HK-2 (cell line): ENCODE measurements around the gene PLK2.

Experiments used
- DNase-seq: peaks from one replicate; pipeline ENCODE4 v3.0.0-alpha.2; 2018; ENCODE audit not compliant: unreplicated experiment

Gene PLK2

DNA sequence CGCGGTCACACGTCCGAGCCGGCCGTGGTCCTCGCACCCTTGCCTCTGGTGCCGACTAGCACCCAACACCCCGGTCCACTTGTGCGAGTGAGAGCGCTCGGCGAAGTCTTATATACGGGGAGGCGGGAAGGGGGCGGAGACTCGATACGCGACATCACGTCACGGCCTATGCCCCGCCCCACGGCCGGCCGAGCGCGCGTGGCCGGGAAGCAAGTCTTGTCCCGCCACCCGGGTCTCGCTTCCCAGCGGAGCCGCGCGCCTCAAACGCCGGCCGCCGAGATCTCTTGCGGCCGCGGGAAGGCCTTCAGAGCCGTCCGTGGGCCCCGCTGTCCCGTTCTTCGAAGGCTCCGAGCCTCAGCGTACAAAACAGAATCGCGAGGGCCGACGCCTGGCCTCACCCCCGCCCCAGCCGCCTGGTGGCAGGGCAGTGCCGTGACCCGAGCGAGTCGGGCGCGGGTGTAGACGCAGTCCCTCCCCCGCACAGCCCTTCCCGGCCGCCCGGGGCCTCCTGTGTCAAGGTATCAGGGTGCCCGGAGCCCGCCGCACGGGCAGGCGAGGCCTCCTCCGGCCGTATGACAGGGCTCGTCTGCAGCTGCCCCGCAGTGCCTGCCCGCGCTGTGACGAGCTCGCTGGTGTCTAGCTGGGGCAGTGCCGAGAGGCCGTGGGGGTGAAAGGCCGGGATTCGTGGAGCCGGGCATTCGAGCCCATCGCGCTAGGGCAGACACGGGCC, at the start of gene PLK2:
PLK2 (minus strand) TSS at position 85 of the 730 bp plus-strand sequence. CDS start 127 bp downstream, outside the sequence.
- peak; percentile 94 for DNase-seq

DNA sequence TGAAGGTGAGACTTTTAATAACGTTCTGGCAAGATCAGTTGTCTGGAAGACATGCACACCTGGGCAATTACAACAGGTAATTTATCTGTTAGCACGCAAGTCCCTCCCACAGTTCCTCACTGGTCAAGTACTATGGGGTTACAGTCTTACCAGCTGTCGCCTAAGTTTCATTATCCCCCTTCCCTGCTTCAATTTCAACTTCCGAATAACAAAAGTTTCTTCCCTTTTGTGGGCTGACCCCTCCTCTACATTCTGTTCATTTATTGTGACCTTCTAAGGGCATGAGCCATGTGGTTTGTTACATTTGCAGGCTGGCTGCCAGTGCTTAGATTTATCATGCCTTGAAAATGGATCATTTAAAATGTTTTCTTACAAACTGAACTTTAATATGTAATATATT, 47.8 kb upstream of the PLK2 start:
- no peak for DNase-seq

GRCh38 chr5:58505971-58506640, 46.2 kb upstream of the PLK2 start:
- no peak for DNase-seq

DNA sequence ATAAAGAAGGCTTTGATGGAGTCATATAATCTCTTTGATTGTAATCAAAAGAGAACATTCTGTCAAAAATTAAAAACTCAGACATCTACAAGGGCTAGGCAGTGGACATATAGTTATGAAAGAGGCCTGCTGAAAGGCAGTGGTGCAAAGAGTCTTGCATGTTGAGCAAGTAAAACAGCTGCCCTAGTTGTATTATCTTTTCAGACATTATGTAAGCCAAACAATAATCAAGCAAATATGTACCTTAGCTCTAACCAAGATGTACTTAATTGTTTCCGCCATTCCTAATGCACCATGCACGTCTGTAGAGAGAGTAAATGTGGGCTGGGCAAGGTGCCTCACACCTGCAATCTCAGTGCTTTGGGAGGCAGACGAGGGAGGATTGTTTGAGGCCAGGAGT, 45.6 kb upstream of the PLK2 start:
- no peak for DNase-seq

- DNase-seq: no peak
Measured at GRCh38 chr5:58504766-58505165, 44.9 kb upstream of the PLK2 start.

DNA sequence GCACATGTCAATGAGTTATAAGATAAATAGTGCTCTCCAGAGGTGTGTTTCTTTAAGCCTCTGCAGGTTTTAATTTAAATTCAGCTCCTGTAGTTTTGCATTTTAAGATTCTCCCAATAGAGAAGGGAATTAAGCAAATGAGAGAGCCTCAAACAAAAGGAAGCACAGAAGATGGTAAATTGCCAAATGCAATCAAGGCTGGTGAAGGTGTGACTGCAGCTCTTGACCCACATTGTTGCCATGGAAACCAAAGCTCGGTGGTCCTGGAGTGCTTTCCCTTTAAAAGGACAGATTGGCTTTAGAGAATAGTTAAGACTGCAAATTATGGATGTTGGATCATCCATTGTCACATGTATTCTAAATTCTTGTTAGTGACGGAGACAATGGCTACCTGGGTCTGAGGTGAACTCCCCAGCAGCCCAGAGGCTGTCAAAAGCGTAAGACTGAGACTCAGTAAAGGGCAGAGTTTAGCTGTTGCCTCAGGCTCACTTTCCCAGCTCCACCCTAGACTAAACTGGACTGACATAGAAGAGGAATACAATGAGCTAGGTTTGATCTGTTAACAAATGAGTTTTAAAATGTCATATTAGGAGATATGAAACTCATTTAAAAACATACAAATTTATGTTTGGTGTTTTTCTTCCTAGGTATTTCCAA, 43.6 kb upstream of the PLK2 start:
- DNase-seq: no peak

GRCh38 chr5:58501778-58502417, 42.0 kb upstream of the PLK2 start:
- DNase-seq: no peak

DNA sequence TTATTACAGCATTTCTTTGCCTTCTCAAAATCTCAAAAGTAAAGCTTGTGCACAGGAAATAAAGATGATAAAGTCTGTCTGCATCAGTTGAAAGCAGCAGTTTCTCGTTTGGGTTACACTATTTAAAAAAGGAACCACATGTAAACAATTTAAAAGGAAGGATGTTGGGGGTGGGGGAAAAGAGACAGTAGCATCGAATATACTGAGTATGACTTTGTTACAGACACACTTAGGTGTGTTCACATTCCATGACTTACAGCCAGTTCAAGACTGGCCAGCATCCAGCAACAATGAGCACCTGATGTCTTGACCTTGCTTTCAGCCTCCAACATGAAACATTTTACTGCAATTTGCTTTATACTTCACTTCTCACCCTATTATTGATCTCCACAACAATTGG, 40.1 kb upstream of the PLK2 start:
- no peak for DNase-seq

DNA sequence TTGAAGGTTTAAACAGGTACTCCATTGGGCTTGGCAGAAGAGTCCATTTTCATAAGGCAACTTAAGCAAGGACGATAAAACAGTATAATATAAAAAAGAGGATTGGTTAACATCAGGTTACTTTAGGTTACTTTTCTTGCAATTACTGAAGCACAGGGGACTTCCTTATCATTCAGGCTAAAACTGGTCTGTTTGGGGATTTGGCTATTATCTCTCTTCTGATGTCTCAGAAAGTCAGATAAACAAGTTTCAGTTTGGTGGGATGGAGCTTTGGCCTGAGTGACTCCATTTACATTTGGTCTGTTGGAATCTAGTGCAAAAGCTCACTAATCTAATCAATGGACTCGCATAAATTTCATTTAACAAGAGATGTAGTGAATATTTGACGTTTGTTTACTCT, 39.3 kb upstream of the PLK2 start:
- DNase-seq: no peak

DNA sequence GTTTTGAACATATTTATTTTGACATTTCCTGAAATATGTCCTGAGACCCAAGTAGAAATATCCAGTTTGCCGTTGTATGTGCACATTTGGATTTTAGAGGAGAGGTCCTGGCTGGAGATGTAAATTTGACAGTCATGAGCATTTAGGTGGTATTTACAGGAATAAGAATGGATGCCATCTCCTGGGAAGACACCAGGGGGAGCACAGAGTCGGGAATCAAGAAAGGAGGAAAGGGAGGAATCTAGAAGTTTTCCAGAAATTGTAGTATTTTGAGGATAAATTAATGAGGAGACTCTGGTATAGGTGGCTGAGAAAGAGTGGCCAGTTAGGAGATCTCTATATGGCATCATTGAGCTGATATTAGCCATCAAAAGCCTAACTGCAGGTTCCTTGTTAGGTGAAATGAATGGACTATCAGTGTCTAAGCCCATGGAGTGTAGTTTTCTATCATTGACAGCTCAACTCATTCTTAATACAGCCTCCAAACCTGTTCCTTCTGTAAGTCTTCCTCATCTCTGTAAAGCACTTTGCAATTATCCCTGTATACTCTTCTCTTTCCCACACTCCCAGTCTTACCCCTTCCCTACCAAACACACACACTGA, 38.6 kb upstream of the PLK2 start:
- peak; percentile 8 for DNase-seq

GRCh38 chr5:58497921-58498320, 38.0 kb upstream of the PLK2 start:
- DNase-seq: no peak

DNA sequence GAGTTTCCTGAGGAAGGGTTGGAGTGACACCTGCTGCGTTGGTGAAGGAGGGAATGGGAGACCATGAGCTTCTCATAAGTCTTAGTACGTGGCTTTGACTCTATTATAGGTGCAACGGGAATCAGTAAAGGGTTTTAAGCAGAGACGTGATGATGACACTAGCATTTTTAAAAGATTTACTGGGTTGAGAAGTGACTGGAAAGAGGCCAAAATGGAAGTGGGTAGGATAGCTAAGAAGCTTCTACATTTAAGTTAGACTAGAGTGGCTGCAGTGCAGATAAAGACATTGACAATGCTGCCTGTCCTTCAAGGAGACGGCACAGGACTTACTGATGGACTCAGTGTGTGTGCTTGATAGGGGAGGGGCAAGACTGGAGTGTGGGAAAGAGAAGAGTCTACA, 37.5 kb upstream of the PLK2 start:
- no peak for DNase-seq

GRCh38 chr5:58496488-58496887, 36.6 kb upstream of the PLK2 start:
- no peak for DNase-seq

DNA sequence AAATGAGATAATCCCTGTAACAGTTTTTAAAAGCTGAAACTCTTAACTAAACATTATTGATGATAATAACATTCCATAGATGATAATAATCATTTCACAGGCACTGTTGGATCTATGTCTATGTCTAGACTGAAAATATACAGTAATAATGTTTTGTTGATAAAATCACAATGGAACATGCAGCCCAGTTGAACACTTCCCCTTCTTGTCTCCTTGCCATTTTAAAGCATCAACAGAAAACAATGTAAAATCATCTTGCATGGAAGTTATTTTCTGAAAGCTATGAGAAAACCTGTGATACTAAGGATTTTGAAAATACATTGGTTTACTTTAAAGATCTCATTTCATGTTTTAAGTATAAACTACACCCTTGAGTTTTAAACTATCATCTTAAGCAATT, 33.3 kb upstream of the PLK2 start:
- DNase-seq: no peak

- DNase-seq: no peak
Measured at GRCh38 chr5:58491216-58491892, 31.5 kb upstream of the PLK2 start, which contains the start of gene GAPT. GAPT (plus strand) TSS chr5:58491435; CDS start chr5:58494537, 3,102 bp downstream.

GRCh38 chr5:58490402-58491050, 30.6 kb upstream of the PLK2 start:
- no peak for DNase-seq

- no peak for DNase-seq
Measured at GRCh38 chr5:58486290-58486689, 26.4 kb upstream of the PLK2 start.

GRCh38 chr5:58484505-58484904, 24.6 kb upstream of the PLK2 start:
- DNase-seq: no peak

DNA sequence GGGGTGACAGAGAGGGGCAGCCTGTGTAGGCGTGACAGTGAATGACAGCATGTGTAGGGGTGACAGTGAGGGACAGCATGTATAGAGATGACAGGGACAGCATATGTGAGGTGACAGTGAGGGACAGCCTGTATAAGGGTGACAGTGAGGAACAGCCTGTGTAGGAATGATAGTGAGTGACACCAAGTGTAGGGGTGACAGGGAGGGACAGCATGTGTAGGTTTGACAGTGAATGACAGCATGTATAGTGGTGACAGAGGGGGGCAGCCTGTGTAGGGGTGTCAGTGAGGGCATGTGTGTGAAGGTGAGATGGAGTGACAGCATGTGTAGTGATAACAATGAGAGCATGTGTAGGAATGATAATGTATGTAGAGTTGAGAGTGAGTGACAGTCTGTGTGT, 22.6 kb upstream of the PLK2 start:
- DNase-seq: no peak

DNA sequence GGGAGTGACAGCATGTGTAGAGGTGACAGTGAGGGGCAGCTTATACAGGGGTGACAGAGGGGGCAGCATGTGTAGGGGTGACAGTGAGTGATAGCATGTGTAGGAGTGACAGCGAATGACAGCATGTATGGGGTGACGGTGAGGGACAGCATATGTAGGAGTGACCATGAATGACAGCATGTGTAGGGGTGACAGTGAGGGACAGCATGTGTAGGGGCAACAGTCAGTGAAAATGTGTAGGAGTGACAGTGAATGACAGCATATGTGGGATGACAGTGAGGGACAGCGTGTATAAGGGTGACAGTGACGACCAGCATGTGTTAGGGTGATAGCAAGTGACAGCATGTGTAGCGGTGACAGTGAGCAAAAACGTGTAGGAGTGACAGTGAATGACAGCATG, 21.9 kb upstream of the PLK2 start:
- no peak for DNase-seq
